ENCODE results near the gene NAV2. TPM values are rescaled to one million over a fixed set of nuclear protein-coding genes. Genes with fewer than 3 reads are reported as not detected.

The NAV2 gene
- polyA plus RNA-seq, 3 donors from 2014 or later, result 0.66 TPM; not detected in 2

- H3K27me3 Mint-ChIP-seq (ENCODE audit: low read depth in 3 of 3), result peaks cover 36 to 53% (median 49%) of the 10 kb centered on the region in 3 donors
- H3K36me3 Mint-ChIP-seq, result peaks cover 0 to 4% (median 0%) of the 10 kb centered on the region in 3 donors
- H3K9me3 Mint-ChIP-seq, result peaks cover 0 to 12% (median under 1%) of the 10 kb centered on the region in 6 donors
- H3K4me1 Mint-ChIP-seq, result peaks cover 6% of the 10 kb centered on the region in 2 donors
- no peak for DNase-seq
- no peak overlapping the region for H3K4me3 Mint-ChIP-seq
- H3K27ac Mint-ChIP-seq, result no peak overlapping the region
Observed at GRCh38 chr11:20163783-20164481, 451.3 kb downstream of the NAV2 start.
